ENCODE measurements around the gene RBMS3. TPM values are rescaled to one million over a fixed set of nuclear protein-coding genes. Genes with fewer than 3 reads are reported as not detected.
A peak's percentile ranks its signal among the peaks of the same experiment; 100 is the strongest.

Gene RBMS3
- total and polyA plus RNA-seq, 2 of the 8 experiments (the other 6 are each of a cell fraction or from before 2014, with no cell fraction given), result 3.7 to 6.9 TPM

DNA sequence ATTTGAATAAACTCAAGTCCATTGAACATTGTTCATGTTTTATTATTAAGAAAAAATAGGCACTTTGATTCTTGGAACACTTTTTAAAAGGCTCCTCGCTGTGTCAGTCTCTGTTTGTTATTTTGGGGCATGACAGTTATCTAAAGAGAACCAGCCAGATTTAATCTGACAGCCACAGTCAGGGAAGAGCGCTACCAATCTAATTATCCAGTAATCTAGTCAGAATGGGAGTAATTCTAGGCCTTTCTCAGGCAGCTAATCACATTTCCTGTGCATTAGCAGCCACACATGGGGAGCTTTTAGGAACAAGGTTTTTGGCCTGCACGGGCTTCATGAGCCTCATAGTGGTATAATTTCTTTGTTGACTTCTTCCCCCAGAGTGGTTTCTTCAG is 362.2 kb downstream of the RBMS3 start:
- no peaks in the 10 kb centered on the region; the same call in 1 of the 2 replicates for H3K23me2 ChIP-seq (ENCODE audit: low read depth, low read length)
- H3K56ac ChIP-seq (replicated peaks; ENCODE audit: insufficient read length, low read depth, low read length), result no peak overlapping the region
- H3K9me3 ChIP-seq (ENCODE audit: insufficient read depth in 2 of 2, low read depth in 1 of 2, low read length in 1 of 2), result no peaks in the 10 kb centered on the region
- no peaks in the 10 kb centered on the region for H4K20me1 ChIP-seq (replicated peaks in 1 of 2; ENCODE audit: control insufficient read depth in 1 of 2, insufficient read depth in 2 of 2, low read length in 2 of 2)
- no peak overlapping the region for H3K4ac ChIP-seq (replicated peaks; ENCODE audit: insufficient read length, low read depth, low read length)
- no peak overlapping the region for H2BK15ac ChIP-seq (ENCODE audit: low read length)
- no peak overlapping the region for H2BK5ac ChIP-seq (ENCODE audit: low read depth, low read length)
- H2AFZ ChIP-seq (ENCODE audit: low read length), result 0 out of 2 replicates have a peak overlapping the region, but pooled peaks have one; percentile 11
- H4K8ac ChIP-seq (ENCODE audit: extremely low read depth, insufficient read depth, low read length), result no peak overlapping the region
- no peak overlapping the region for H4K91ac ChIP-seq (replicated peaks; ENCODE audit: insufficient read length, low read length)
- no peak for TF ChIP-seq POLR2A (IDR thresholded peaks at IDR 0.05; ENCODE audit: control extremely low read depth in 1 of 2, low read depth in 2 of 2, low read length in 2 of 2)
- no peaks in the 10 kb centered on the region for H3K79me1 ChIP-seq (ENCODE audit: low read depth, low read length)
- H3K23ac ChIP-seq (ENCODE audit: insufficient read length), result no peak overlapping the region
- FAIRE-seq (no peak), DNase-seq (ENCODE audit: low read depth in 1 of 2, low spot score in 2 of 2) (no peak)
- no peak overlapping the region for H2BK12ac ChIP-seq (ENCODE audit: low read depth, low read length)
- no peak overlapping the region for H3K27ac ChIP-seq (ENCODE audit: low read depth, low read length)
- H2BK120ac ChIP-seq (replicated peaks; ENCODE audit: low read depth, low read length), result no peak overlapping the region
- no peak overlapping the region for H3K18ac ChIP-seq (ENCODE audit: extremely low read depth, low read length)
- H3K79me2 ChIP-seq (ENCODE audit: control insufficient read depth in 1 of 2, insufficient read depth in 2 of 2, low read length in 2 of 2), result no peaks in the 10 kb centered on the region
- 86% methylated on average over 3 of the region's 3 CpGs; no CpG with 5 or more reads in 1 of the 2 experiments for WGBS, 2 experiments (ENCODE audit: extremely low coverage in 1 of 2, insufficient coverage in 1 of 2, insufficient read length in 1 of 2, insufficient replicate concordance in 2 of 2, low coverage in 1 of 2, low lambda C conversion rate in 2 of 2, missing lambda C conversion rate in 1 of 2)
- H3K4me1 ChIP-seq (replicated peaks in 1 of 4; ENCODE audit: control insufficient read depth in 3 of 4, insufficient read depth in 4 of 4, low read length in 3 of 4), result peaks cover 0 to 8% (median 0%) of the 10 kb centered on the region in 4 experiments; a peak in 2 of 7 replicates
- H3K4me3 ChIP-seq (ENCODE audit: extremely low read depth in 1 of 4, insufficient read depth in 2 of 4, low read depth in 3 of 4, low read length in 4 of 4), result no peak overlapping the region
- H2AK5ac ChIP-seq (ENCODE audit: low read depth, low read length), result no peak overlapping the region
- no peaks in the 10 kb centered on the region for H3K36me3 ChIP-seq (ENCODE audit: control insufficient read depth in 2 of 4, insufficient read depth in 4 of 4, low read length in 3 of 4)
- H3K9ac ChIP-seq (replicated peaks in 1 of 4; ENCODE audit: extremely low read depth in 1 of 4, low read depth in 3 of 4, low read length in 3 of 4), result no peak overlapping the region
- H3K4me2 ChIP-seq (ENCODE audit: insufficient read depth in 1 of 2, low read depth in 2 of 2, low read length in 2 of 2), result no peak overlapping the region
- H3K27me3 ChIP-seq (replicated peaks in 1 of 4; ENCODE audit: control insufficient read depth in 3 of 4, extremely low read depth in 1 of 4, insufficient read depth in 3 of 4, low read length in 3 of 4), result no peaks in the 10 kb centered on the region
- no peak overlapping the region for H4K5ac ChIP-seq (ENCODE audit: insufficient read length, low read depth, low read length)
- H2BK20ac ChIP-seq (ENCODE audit: low read length), result no peak overlapping the region
- H3K14ac ChIP-seq (ENCODE audit: insufficient read length), result no peak overlapping the region
- ChIA-PET POLR2A (ENCODE audit: partially characterized antibody) (no interaction called here), CTCF (ENCODE audit: partially characterized antibody) (no interaction called here)
